Putamen (tissue), 1 donor: ENCODE data around the gene SEC24D.
A peak's percentile ranks its signal among the peaks of the same experiment; 100 is the strongest.

ENCODE experiments used
- DNase-seq: peaks from one replicate; pipeline ENCODE4 v3.0.0-alpha.2; 2016; ENCODE audit warnings: low spot score

The SEC24D gene

DNA sequence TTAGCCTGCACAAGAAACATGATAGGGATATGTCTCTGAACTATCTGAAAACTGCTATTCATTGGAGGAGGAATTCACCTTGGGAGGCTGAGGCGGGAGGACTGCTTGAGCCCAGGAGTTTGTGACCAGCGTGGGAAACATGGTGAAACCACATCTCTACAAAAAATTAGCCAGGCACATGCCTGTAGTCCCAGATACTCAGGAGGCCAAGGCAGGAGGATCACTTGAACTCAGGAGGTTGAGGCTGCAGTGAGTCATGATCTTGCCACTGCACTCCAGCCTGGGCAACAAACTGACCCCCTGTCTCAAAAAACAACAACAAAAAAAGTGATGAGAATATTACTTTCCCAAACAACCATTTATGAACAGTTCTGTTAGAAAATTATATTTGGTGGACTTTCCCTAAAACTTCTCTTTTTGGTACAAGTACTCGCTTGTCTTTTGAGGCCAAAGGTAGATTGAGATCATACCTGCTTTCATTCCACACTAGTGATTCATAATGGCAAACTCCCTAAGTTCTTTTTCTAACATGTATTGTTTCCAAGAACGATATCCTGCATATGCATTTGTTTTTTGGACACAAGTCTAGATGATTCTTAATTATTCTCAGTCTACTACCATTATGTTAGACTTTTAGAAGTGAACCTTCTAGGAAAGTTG, 117.3 kb downstream of the SEC24D start:
- DNase-seq, result no peak

DNA sequence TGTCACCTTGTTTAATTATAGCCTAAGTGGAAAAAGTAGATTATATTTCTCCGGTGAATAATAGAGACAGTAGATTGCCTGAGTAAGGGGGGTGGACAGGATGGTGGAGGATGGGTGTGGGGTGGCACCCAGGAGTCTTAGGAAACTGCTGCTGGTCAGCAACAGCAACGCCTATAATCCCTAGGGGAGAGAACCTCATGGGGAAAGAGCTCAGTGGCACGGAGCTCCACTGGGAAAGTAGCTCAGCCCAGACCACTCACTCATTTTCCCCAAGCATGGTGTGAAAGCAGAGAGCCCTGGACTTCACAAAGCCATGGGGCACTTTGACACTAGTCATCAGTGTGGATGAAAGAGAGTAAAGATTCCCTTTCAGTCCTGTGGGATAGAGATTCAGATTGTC, 119.6 kb downstream of the SEC24D start:
- no peak for DNase-seq

DNA sequence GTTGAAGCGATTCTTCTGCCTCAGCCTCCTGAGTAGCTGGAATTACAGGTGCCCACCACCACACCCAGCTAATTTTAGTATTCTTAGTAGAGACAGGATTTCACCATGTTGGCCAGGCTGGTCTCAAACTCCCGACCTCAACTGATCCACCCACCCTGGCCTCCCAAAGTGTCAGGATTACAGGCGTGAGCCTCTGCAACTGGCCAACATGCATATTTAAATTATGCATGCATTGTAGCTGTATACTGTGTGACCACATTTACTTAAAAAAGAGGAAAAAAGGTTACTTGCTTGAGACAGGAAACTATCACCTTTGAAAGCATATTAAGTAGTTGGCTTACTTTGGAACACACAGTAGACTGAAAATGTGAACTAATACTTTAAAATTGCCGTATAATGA, 121.2 kb downstream of the SEC24D start:
- no peak for DNase-seq

DNA sequence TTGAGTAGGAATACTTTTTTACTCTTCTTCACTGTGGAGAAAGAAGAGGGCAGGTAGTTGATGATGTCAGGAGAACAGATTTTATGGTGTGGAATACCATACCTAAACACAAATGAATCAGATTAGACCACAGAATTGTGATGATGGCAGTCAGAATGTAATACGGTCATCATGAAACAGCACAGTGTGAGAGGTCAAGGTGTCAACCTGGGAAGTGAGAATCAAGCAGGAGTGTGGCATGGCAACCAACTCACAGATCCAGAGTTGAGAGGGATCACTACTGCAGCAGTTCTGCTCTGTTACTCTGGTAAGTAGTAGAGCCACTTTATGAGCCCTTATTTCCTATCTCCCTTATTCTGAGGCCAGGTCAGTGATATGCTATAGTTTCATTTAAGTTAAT, 123.1 kb downstream of the SEC24D start:
- no peak for DNase-seq

DNA sequence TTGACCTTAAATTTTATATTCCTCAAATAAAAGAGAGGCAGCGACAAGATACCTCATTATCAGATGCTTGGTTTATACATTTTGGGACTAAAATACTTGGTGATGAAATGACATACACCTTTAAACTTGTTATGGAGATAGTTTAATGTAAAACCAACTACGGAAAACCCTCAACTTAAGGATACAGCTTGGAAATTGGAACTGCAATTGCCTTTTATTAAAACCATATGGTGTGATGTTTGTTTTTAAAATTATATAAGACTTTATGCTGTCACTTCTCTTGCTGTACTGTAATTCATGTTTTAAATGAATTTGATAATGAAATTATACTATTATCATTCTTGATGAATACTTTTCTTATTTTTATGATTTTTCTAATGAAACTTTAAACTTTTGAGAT, 124.9 kb downstream of the SEC24D start:
- no peak for DNase-seq

DNA sequence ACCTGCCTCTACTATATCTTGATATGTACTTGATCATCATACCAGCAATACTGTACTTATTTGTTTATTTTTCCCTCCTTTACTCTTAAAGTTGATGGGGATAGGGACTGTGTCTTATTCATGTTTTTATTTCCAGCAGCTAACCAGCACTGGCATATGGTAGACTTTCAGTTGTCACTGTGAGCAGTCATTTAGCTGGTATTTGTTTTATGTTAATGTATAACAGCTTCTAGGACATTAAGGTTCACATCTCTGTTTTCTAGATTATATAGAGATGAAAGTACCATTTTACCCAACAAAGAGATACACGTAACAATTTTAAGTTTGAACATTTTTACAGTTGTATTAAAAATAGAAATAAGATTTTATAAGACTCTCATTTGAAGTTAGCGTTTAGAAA, 132.8 kb downstream of the SEC24D start:
- no peak for DNase-seq

DNA sequence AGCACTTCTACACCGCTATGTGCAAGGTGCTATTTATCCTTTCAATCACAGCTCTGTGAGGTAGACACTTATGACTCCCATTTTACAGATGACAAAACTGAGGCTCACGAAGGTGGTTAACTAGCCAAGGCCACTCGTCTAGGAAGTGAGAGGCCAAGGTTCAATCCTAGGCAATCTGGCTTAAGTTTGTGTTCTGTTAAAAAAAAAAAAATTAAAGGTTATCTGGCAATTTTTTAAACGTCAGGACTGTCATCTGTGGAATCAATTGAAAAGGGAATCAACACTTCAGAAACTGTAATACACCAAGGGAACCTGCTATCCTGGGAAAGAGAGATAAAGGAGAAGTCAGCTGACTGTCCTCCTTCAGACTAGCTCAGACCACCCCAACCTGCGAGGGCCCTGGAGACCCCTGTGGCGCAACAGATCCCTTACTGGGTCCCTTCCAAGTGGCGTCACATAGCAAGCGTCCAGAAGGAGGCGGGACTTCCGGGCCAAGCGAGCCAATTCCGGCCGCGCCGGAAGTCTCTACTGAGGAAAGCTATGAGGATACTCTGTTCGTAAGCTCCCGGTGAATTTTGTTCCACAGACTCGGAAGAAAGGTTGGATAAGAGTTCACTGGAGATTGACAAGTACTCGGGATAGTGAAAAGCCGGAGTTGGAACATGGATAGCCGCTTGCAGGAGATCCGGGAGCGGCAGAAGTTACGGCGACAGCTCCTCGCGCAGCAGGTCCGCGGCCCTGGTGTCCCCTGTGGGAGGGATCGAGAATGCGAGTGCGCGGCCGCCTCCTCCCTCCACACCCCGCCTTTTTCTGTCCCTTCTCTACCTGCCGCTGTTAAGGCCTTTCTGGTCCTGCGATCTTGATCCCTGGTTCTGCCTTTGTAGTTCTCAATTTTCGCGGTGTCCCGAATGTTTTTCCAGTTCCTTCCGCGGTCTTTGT, 150.8 kb downstream of the SEC24D start, which contains the start of gene METTL14:
METTL14 (plus strand) TSS at position 520 of the 939 bp plus-strand sequence; CDS start at position 663, 143 bp downstream.
- peak; percentile 90 for DNase-seq

DNA sequence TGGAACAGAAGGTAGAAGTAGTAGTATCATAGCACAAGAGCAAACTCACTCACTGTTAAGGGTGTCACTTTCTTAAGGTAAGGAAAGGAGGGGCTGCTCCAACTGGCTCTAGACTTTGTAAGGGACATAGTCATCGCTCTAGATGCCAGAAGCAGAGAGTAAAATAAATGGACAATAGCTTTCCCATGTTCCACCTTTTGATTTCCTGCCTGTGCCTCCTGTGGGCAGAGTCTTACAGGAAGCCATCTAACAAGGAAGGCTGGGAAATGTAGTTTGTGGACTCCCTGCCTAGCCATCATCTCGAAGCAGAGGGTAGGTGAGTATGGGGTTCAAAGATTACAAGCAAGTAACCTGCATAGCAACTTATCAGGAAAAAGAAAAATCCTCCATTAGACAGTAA, 152.4 kb downstream of the SEC24D start:
- no peak for DNase-seq

DNA sequence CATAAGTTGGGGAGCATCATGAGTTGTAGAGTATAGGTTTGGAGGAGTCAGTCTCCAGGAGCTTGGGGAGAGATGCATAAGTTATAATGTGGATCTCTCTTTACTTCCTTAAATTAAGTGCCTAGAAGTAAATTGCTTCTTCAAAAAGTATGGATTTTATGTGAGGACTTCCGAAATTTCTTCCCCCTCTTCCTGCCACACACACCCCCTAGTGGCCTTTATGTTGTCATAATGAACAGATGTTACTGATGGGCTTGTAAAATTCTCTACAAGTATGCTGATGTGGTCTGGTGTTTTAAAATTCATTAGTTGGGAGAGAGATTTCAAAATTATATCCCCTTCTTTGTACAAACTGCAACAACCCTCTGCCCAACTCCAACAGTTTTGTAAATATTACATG, 153.0 kb downstream of the SEC24D start:
- DNase-seq, result no peak

DNA sequence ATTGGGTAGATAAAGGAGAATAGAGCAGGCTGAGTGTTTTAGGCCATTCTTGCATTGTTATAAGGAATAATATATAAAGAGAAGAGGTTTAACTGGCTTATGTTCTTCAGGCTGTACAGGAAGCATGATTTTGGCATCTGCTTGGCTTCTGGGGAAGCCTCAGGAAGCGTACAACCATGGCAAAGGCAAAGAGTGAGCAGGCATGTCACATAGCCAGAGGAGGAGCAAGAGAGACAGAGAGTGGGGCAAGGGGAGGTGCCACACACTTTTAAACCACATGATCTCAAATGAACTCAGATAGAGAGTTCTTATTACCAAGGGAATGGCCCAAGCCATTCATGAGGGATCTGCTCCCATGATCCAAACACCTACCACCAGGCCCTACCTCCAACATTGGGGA, 155.1 kb downstream of the SEC24D start:
- no peak for DNase-seq

DNA sequence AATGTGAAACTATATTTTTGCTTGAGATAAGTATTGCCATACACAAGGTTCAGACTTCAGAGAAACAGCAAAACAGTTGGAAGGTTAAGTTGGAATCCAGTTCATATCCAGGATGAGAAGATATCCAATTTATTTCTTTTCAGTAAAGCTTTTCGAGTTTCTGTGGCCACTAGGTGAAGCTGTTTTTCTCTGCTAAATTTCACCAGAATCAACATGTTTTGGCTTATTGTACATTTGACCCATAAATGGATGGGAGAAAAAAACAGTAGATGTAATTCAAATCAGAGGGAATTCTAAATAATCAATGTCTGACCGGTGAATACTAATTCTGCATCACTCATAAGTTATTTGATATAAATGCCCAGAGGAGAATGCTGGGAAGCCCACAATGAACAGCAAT, 159.8 kb downstream of the SEC24D start:
- no peak for DNase-seq
